GM19438 (cell line): ENCODE results near the gene C6.
"Not testable (repeated sequence)": the region's sequence is repeated elsewhere in the genome, so short reads cannot be mapped to it uniquely, and the experiment has no call there.

ENCODE experiments used
- ATAC-seq: cut with Tn5 transposase; IDR thresholded peaks from one replicate; pipeline ENCODE4 v1.9.1; 2021; ENCODE audit warnings: low read depth; ENCODE audit not compliant: unreplicated experiment

The C6 gene

GRCh38 chr5:41201082-41201772, 12.1 kb downstream of the C6 start:
- ATAC-seq = no peak

DNA sequence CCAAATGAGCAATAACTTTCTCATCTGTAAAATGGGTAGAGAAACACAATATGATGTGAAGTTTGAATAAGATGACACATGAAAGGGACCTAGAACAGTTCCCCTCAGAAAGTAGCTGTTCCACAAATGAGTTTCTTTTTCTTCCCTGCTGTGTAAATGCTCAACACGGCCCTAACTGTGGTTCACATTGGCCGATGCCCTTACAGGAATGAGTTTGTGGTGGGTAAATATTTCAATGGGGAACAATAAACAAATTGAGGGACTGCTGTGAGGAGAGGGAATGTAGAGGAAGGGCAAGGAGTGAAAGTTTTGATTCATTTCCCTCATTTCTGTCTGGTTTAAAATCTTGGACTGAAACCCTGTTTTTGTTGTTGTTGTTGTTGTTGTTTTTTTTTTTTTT, 12.8 kb downstream of the C6 start:
- no peak for ATAC-seq

DNA sequence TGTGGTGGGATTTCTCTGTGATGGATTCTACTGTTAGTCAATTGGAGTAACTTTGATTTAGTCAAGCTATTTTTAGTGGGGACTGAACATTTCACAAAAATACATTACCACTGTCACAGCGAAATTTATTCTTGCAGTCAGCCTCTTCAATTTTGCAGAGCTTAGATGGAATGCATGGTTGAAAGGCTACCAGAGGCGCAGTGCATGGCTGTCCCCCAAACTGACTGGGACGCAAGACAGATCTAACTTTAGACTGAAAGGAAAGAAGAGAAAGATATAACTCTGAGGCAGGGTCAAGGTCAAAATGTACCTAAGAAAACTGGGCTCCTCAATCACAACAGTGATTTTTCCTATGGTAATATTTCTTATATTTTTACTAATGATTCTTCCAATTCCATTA, 13.7 kb downstream of the C6 start:
- no peak for ATAC-seq

- ATAC-seq = no peak
Measured at GRCh38 chr5:41196197-41196596, 17.1 kb downstream of the C6 start.

GRCh38 chr5:41195228-41195627, 18.1 kb downstream of the C6 start:
- no peak for ATAC-seq

- no peak for ATAC-seq
Measured at GRCh38 chr5:41194339-41194738, 19.0 kb downstream of the C6 start.

- no peak for ATAC-seq
Measured at GRCh38 chr5:41193456-41194205, 19.7 kb downstream of the C6 start.

DNA sequence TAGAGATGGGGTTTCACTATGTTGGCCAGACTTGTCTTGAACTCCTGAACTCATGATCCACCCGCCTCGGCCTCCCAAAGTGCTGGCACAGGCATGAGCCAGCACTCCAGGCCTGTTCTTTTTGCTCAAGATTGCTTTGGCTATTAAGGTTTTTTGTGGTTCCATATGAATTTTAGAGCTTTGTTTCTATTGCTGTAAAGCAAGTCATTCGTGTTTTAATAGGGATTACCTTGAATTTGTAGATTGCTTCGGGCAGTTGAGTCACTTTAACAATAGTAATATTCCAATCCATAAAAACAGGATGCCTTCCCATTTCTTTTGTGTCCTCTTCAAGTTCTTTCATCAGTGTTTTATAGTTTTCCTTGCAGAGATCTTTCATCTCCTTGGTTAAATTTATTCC, 22.1 kb downstream of the C6 start:
- ATAC-seq = no peak

- ATAC-seq = no peak
Measured at GRCh38 chr5:41186143-41186542, 27.2 kb downstream of the C6 start.

DNA sequence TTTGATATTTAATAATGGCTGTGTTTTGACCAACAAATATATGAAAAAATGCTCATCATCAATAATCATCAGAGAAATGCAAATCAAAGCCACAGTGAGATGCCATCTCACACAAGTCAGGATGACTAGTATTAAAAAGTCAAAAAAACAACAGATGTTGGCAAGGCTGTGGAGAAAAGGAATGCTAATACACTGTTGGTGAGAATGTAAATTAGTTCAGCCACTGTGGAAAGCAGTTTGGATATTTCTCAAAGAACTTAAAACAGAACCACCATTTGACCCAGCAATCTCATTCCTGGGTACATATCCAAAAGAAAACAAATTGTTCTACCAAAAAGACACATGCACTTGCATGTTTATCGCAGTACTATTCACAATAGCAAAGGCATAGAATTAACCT, 30.0 kb downstream of the C6 start:
- ATAC-seq = not testable (repeated sequence)

- no peak for ATAC-seq
Measured at GRCh38 chr5:41182666-41183065, 30.7 kb downstream of the C6 start.

- ATAC-seq = no peak
Measured at GRCh38 chr5:41181691-41182564, 31.4 kb downstream of the C6 start.

DNA sequence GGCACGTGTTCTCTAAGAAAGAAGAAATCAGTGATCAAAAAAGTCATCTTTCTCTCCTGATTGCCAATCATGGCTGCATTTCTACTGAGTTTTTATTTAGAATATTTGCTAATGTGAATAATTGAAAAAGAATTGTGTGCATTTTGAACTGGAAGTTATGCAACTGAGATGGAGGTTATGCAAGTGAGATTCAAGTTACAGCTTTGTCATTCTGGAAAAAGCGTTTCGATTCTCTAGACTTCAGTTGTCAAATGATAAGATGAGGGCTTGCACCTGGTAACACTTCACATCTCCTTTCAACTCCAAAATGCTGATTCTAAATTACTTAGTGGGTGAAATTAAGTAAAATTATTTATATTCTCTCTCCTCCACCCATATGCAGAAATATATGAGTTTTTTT, 36.4 kb downstream of the C6 start:
- ATAC-seq = no peak

DNA sequence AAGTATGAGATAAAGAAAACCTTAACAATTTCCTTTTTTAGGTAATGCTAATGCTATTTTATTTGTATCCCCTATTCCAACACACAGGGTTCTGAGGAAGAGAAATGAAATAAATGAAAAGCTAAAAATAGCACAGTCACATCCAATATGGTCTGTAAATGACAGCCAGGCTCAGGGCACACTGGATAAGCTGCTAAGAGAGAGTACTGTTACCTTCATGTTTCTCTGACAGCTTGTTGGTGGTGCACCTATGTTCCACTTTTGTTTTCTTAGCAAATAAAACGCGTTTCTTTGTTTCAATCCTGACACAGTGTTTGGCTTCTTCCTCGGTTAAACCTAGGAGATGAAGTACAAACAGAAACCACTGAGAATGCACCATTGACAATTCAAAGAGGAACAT, 41.3 kb downstream of the C6 start:
- no peak for ATAC-seq

- ATAC-seq = no peak
Measured at GRCh38 chr5:41161271-41161670, 52.1 kb downstream of the C6 start.

GRCh38 chr5:41157272-41157894, 55.9 kb downstream of the C6 start:
- no peak for ATAC-seq

DNA sequence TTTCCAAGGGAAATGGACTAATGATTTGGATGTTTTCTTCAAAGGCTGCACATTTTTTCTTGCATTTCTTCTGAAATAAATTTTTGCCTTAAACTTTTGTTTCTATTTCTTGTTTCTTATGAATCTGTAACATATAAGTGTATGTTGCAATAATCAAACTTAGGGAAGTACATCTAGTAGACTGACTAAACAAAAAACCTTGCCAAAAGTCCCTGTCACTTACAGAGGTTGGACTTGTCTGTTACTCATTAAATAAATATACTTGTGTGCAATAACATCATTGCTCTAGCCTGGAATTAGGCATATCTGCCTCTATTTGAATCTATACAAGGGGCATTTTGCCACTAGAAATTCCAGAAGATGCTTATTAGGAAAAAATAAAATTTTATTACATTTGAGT, 56.6 kb downstream of the C6 start:
- ATAC-seq = no peak

DNA sequence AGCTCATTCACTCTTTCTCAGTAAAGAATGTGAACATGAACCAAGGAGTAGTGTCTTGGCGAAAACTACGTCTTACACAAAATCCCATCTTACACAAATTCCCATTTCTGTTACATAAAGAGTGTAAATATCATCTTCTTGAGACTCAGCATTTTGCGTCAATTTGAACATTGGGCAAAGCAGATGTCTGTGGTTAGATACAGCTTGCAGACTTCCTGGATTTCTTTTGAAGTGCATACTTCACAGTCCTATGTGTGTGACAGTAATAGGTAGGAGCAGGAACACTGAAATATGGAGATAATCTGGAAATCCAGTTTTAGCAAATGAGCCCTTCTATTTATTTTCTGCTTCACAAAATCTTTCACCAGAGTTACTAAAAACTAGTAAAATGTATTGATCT, 58.8 kb downstream of the C6 start:
- no peak for ATAC-seq

DNA sequence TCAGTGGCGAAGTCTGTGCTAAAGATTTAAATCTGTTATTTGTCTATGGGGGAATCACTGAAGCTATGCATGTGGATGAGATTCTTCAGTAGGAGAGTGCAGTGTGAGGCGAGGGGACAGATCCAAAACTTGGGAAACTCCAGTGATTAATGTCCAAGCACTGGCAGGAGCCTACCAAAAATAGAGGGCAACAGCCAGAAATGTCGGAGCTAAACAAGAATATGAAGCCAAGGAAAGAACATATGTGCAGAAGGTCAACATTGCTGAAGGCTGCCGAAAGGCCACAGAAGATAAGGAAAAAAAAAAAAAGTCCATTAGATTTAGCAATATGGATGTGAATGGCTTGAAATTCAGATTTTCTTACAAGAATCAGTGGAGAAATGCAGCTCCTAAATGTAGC, 61.8 kb downstream of the C6 start:
- ATAC-seq = no peak

DNA sequence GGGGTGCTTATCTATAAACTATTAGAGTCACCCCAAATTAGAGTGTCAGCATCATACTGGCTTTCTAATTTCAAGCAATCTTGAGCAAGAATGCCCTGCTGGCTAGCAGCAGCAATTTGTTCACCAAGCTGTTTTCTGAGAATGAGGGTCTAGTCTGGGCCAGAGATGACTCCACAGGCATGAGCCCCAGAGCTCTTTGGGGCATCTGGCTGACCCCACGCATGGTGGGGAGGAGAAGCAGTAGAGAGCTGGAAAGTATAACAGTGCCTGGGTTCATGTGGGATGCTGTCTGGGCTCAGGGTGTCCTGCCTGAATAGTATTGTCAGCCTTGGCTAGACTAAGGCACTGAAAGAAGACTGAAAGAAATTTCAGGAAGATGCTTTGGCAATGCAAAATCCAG, 64.9 kb downstream of the C6 start:
- no peak for ATAC-seq

DNA sequence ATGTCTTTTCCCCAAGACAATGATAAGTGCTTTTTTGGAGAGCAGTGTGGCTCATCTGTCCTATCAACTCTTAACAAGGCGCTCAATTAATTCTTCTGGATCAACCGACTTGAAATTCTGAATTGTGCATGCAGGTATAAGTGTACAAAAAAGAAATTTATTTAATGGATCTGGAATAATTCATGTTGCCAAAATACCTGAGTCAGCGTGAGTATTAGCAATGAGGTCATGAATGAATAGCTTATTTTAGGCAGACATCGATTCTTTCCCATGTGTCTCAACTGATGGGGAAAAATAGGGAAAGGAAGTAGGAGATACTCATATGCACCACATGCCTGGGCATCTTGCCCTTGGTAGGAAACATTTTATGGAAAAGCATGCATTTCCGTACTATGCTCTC, 68.0 kb downstream of the C6 start:
- no peak for ATAC-seq
